Natural killer cell (primary cell): ENCODE data around the gene NKX3-2. TPM values are rescaled to one million over a fixed set of nuclear protein-coding genes. Genes with fewer than 3 reads are reported as not detected.

Experiments
- ATAC-seq, 3 donors: fragments of 150-1000 bp in 2 of 3; fragments of 200-7000 bp in 1 of 3; cut with Tn5 transposase; 1 replicate in 1 of 3; 2 replicates in 2 of 3; pipeline ENCODE4 v1.10.0; 2021; ENCODE audit warnings: mild to moderate bottlenecking in 2 of 3, moderate library complexity in 2 of 3
- DNase-seq, 2 donors: peaks; one replicate each; pipeline versions ENCODE4 v3.0.0 to v3.0.0-alpha.2; 2013 to 2021; ENCODE audit warnings: mixed read lengths in 1 of 2
- H3K27ac ChIP-seq: one replicate; pipeline ENCODE4 v1.5.1; 2013; ENCODE audit warnings: mild to moderate bottlenecking, low read length
- H3K27me3 ChIP-seq: one replicate; pipeline ENCODE4 v1.6.1; 2013; ENCODE audit warnings: low read length; ENCODE audit not compliant: control insufficient read depth, insufficient read depth
- H3K36me3 ChIP-seq: one replicate; pipeline ENCODE4 v1.6.1; 2013; ENCODE audit warnings: low read length; ENCODE audit not compliant: control insufficient read depth, insufficient read depth
- H3K4me1 ChIP-seq: one replicate; pipeline ENCODE4 v1.6.1; 2013; ENCODE audit warnings: low read length; ENCODE audit not compliant: control insufficient read depth, insufficient read depth
- H3K4me3 ChIP-seq: one replicate; pipeline ENCODE4 v1.5.1; 2013; ENCODE audit warnings: low read length
- H3K9me3 ChIP-seq: one replicate; pipeline ENCODE4 v1.6.1; 2013; ENCODE audit warnings: low read length; ENCODE audit not compliant: control insufficient read depth, insufficient read depth
- H3K27ac Mint-ChIP-seq, 2 donors: one replicate each; pipeline ENCODE4 v1.8.0; 2022; ENCODE audit warnings: mild to moderate bottlenecking in 2 of 2, mixed read lengths in 2 of 2, moderate library complexity in 1 of 2
- H3K27me3 Mint-ChIP-seq, 2 donors: one replicate each; pipeline ENCODE4 v1.8.0; 2022; ENCODE audit warnings: low read depth in 2 of 2, mixed read lengths in 2 of 2
- H3K36me3 Mint-ChIP-seq: one replicate; pipeline ENCODE4 v1.8.0; 2022; ENCODE audit warnings: mixed read lengths
- H3K4me1 Mint-ChIP-seq, 2 donors: one replicate each; pipeline ENCODE4 v1.8.0; 2022; ENCODE audit warnings: mixed read lengths in 2 of 2
- H3K4me3 Mint-ChIP-seq: one replicate; pipeline ENCODE4 v1.8.0; 2022; ENCODE audit warnings: mild to moderate bottlenecking, moderate library complexity, mixed read lengths
- H3K9me3 Mint-ChIP-seq, 2 donors: one replicate each; pipeline ENCODE4 v1.8.0; 2022; ENCODE audit warnings: mixed read lengths in 2 of 2
- CTCF ChIP-seq: fragments of 200-600 bp; IDR thresholded peaks from one replicate; pipeline ENCODE4 v1.8.0; 2022; ENCODE audit warnings: antibody characterized with exemption
- WGBS: methylation state at CpG from one replicate; pipeline ENCODE4 v1.1.7; 2013; ENCODE audit warnings: missing lambda C conversion rate; ENCODE audit not compliant: insufficient coverage; 5-methylcytosine and 5-hydroxymethylcytosine counted together
- intact Hi-C: fragments of 100-400 bp; cut with micrococcal nuclease; formaldehyde crosslinking; loops from one replicate; pipeline ENCODE4 v1.14.2; 2022
- total RNA-seq, 4 donors: library from RNA; stranded (reverse); fragments of 120-200 nt in 1 of 4; gene quantifications; one replicate each; pipeline versions ENCODE4 v1.2.3 to v1.2.4, GENCODE V29; 2013 to 2022

The NKX3-2 gene
- total RNA-seq, 3 donors from 2014 or later (not counting 1 experiment from before 2014, with no cell fraction given) = not detected

GRCh38 chr4:13524504-13525243 lies 19.6 kb downstream of the NKX3-2 start:
- 20% methylated on average over 36 of the region's 36 CpGs for WGBS
- DNase-seq (no peak), ATAC-seq (no peak)
- Mint-ChIP-seq H3K9me3 (peaks cover 2% of the 10 kb centered on the region in 2 donors), H3K27ac (no peak overlapping the region), H3K4me1 (peaks cover 19 to 25% of the 10 kb centered on the region in 2 donors), H3K36me3 (no peaks in the 10 kb centered on the region), H3K27me3 (peaks cover 54 to 67% of the 10 kb centered on the region in 2 donors), H3K4me3 (no peak overlapping the region)
- no peak for TF ChIP-seq CTCF
- H3K27me3 ChIP-seq = peaks cover 79% of the 10 kb centered on the region
- H3K27ac ChIP-seq = no peak overlapping the region
- peaks cover 39% of the 10 kb centered on the region for H3K4me1 ChIP-seq
- peaks cover 26% of the 10 kb centered on the region for H3K9me3 ChIP-seq
- H3K4me3 ChIP-seq = no peak overlapping the region
- no peaks in the 10 kb centered on the region for H3K36me3 ChIP-seq
- intact Hi-C loops = no loop called here

GRCh38 chr4:13523591-13524503 lies 20.5 kb downstream of the NKX3-2 start:
- Histone ChIP-seq H3K27ac (no peak overlapping the region), H3K36me3 (no peaks in the 10 kb centered on the region), H3K4me1 (peaks cover 30% of the 10 kb centered on the region), H3K4me3 (no peak overlapping the region), H3K27me3 (peaks cover 71% of the 10 kb centered on the region), H3K9me3 (peaks cover 18% of the 10 kb centered on the region)
- DNase-seq (no peak), ATAC-seq (no peak)
- Mint-ChIP-seq H3K36me3 (no peaks in the 10 kb centered on the region), H3K4me3 (no peak overlapping the region), H3K4me1 (peaks cover 14 to 17% of the 10 kb centered on the region in 2 donors), H3K27me3 (peaks cover 48 to 67% of the 10 kb centered on the region in 2 donors), H3K9me3 (peaks cover under 1 to 1% of the 10 kb centered on the region in 2 donors), H3K27ac (no peak overlapping the region)
- no peak for TF ChIP-seq CTCF
- intact Hi-C loops = no loop called here
- WGBS = 23% methylated on average over 54 of the region's 59 CpGs

- Mint-ChIP-seq H3K36me3 (no peaks in the 10 kb centered on the region), H3K27me3 (peaks cover 41 to 65% of the 10 kb centered on the region in 2 donors), H3K4me3 (no peak overlapping the region), H3K4me1 (peaks cover 7 to 9% of the 10 kb centered on the region in 2 donors), H3K27ac (no peak overlapping the region), H3K9me3 (no peaks in the 10 kb centered on the region)
- no peak for TF ChIP-seq CTCF
- Histone ChIP-seq H3K4me3 (no peak overlapping the region), H3K4me1 (peaks cover 23% of the 10 kb centered on the region), H3K27me3 (peaks cover 69% of the 10 kb centered on the region), H3K9me3 (peaks cover 16% of the 10 kb centered on the region), H3K36me3 (no peaks in the 10 kb centered on the region), H3K27ac (no peak overlapping the region)
- intact Hi-C loops = no loop called here
- DNase-seq (no peak), ATAC-seq (no peak)
- WGBS = 9% methylated on average over 17 of the region's 17 CpGs
These were observed 21.2 kb downstream of the NKX3-2 start for GRCh38 chr4:13523105-13523477.
